Fibroblast of peridontal ligament (primary cell): ENCODE measurements around the gene CELF4.

Experiments used
- DNase-seq: peaks from one replicate; pipeline ENCODE4 v3.0.0-alpha.2; 2010; ENCODE audit errors: extremely low read depth

CELF4 gene

DNA sequence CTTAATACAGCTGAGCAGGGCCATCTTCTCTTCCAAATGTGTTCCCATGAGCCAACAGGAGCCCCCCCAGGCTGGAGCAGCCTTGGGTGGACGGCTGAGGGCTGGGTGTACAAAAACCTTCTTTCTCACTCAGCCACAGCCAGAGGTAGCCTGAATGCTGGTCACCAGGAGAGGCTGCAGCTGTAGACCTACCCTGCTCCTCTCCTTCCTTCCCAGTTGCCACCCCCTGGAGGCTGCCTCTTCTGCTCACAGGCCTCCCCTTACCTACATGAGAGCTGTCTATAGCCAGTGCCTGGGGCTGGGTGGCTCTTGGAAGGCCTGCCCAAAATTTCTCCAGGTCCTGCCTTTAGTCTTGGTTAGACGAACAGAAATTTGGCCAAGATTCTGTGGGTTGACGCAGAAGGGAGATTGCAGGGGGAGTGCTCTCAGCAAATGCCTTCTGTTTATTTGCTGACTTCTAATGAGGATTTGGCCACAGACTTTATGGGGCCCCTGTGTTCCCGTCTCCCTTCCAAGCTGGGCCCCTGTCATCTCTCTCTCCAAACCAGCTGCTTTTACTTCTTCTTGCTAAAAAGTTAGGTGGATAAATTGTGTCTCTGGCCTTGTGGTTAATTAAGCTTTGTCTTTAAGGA, 18.3 kb downstream of the CELF4 start:
- DNase-seq = no peak

DNA sequence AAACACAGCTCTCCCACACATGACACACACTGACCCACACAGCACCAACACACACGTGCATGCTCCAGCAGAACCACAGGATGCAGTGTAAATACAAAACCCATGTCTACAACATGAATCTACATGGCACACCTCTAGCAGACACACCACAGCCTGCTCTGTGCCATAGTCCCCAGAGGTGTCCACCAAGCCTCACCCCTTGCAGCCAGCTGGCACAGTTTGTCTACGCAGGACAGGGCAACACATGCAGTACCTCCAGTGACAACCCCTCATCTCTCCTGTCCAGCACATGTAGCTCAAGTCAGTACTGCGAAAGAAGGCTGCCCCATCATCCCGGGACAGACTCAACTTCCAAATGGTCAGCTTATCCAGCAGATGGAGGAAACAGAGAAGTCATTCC, 18.9 kb downstream of the CELF4 start:
- DNase-seq = no peak

DNA sequence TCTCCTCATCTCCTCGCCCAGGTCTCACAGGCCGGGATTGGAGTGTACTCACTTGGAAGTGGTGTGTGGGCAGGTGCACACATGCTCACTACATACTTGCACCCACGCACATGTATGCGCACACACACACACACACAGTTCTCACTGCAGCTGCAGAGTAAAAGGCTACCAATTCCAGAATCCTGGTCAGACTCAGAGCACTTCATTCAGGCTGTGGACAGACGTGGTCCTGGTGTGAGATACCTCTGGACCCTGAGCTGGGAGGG, 19.4 kb downstream of the CELF4 start:
- no peak for DNase-seq

GRCh38 chr18:37545461-37546271, 19.9 kb downstream of the CELF4 start:
- no peak for DNase-seq

- DNase-seq = no peak
These were observed 20.9 kb downstream of the CELF4 start for GRCh38 chr18:37544713-37545112.

DNA sequence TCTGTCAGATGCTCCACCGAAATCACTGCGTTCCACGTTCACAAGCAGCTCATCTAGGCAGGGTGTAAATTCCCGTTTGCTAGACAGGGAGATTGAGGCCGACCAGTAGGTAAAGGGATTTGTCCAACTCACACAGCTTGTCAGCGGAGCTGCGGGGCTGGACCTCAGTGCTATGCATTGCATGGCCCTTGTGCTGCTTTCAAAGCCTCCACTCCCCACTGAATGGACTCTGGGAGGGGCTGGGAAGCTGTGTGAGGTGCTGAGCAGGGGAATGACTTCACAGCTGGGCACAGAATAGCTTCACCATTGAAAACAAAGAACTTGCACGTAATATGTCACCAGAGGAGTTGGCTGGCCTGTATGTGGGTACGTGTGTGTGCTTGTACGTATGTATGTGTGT, 21.4 kb downstream of the CELF4 start:
- DNase-seq = no peak

DNA sequence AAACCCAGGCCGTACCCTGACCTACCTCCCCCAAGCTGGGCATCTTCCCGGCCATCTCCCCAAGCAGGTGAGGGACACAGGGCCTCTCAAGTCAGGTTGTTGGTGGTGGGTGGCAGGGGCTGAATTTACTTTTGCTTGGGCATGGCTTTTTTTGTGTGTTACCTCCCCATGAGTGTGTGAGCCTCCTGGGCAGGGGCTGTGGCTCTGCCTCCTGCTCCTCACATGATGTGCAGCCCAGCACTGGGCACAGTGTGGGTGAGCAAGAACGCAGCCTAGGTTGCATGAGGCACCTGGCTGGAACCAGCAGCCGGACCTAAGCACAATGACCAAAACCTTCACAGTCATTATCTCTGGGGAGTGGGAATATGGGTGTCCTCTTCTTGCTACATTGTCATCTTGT, 22.3 kb downstream of the CELF4 start:
- DNase-seq = no peak

DNA sequence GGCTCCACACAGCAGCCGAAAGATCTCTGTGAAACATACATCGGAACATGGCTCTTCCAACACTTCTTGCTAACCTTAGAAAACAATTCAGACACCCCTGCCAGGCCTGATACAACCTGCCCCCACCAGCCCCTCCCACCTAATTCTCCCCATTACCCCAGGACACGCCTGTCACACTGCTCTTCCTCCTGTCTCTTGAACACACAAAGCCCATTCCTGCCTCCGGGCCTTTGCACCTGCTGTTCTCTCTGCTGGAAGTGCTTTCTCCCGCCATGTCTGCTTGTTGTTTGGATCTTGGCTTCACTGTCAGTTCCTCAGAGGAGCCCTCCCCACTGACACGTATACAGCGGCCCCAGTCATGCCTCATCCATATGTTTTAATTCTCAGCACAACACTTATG, 24.1 kb downstream of the CELF4 start:
- DNase-seq = no peak

DNA sequence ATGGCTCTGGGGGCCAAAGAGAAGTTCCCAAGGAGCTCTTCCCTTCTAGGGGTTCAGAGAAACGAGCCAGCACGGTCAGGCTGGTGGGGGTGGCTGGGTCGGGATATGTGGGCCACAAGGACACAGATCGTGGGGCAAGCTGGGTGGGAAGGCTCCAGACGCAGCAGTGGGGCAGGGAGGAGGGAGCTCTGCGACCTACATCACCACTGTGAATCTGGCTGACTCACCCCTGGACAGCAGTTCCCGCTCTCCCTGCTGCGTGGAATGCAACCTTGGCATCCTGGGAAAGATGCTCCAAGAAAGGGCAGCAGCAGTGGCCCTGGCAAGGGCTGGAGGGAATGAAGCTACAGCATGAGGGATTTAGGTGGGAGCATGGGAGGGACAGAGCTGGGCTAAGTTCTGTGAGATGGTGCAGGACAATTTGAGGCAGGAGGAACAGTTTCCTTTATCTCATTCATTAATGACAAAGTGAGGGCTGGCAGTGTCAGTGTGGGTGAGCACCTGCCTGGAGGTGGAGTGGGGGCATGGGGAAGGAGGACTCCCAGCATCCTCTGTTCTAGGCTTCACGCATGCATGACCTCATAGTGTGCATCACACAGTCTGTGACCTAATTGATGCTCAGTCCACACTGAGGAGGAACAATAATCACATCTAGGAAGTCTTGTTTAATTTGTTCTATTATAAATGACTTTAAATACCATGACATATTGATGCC, 25.0 kb downstream of the CELF4 start:
- DNase-seq = no peak

DNA sequence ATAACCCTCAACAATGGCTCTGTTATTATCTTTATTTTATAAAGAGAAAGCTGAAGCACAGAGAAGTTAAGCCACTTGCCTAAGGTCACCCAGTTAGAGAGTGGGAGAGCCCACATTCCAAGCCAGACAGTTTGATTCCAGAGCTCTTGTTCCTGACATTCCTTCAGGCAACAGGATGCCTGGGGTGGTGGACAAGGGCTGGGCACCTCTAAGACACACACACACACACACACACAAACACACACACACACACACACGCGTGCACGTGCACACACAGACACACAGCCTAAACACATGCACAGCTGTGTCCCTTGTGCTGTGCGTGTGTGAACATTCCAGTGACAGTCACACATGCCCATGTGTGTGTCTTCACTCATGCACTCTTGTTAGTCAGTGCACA, 26.4 kb downstream of the CELF4 start:
- no peak for DNase-seq

DNA sequence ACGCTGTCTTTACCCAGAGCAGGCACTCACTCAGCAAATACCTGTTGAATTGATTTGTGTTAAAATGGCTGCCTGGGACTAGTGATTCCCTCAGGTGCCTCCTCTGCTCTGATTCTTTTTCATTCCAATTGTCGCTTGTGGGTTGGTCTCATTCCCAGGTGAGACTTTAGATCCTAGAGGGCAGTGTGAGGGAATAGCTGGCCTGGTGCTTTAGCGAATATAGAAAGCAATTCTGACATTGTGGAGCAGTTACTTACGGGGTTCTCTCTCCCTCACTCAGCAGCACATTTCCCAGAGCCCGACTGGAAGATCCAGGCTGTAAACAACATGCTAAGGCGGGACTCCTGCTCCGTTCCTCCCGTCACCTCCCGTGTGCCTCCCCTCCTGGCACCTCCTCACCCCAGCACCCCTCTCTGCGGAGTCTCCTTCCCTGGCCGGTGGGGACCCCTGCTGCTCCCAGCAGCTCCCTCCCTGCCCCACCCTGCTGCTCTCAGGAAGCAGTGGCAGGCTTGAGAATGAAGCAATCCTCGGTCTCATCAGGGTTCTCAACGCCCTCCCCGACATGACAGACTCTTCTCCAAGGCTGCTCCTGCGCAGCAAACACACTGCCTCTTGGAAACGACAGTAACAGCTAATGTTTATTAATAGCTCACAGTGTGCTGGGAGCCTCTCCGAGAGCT, 26.9 kb downstream of the CELF4 start:
- DNase-seq = no peak

DNA sequence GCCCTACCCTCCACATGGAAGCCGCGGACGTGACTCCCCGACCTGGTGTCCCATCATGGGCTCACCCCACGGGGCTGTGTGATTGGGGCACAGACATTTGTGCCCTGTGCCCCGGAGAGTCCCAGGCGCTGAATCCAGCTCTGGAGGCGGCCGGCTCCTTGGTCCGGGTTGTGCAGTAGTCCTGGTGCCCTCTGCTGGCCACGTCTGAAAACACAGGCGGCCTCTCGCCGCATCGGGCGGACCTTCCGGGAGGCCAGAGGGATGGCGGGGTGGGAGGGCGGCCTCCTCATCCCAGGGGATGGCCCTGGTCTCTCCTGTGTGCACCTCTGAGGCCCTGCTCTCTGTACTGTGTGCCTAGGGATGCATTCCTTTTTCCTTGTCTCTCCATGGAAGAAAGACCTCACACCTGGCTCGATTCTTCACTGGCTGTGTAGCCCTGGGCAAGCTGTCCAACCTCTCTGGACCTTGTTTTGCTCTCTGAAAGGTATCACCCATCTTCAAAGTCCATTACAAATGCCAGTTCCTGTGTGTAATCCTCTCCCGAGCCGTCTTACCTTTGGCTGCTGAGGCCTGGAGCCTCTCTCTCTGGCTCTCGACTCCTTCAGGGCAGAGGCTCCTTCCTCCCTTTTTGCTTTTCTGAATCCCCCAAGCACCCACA, 27.6 kb downstream of the CELF4 start:
- DNase-seq = peak; percentile 52

DNA sequence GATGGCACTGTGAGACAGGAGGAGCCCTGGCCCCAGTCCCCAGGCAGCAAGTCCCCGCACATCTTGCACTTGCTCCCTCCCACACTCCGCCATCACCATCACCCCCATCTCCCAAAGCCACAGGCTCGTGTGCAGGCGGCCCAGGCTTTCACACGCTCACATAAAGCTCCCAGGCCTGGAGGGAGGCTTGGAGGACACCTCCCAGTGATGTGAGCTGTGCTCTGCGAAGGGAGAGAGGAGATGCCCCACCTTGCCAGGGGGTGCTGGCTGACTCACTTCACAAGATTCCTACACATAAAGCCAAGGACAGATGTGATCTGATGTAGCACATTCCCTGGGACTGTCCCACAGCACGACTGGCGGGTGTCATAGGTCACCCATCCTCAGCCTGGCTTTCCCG, 28.9 kb downstream of the CELF4 start:
- DNase-seq = no peak

DNA sequence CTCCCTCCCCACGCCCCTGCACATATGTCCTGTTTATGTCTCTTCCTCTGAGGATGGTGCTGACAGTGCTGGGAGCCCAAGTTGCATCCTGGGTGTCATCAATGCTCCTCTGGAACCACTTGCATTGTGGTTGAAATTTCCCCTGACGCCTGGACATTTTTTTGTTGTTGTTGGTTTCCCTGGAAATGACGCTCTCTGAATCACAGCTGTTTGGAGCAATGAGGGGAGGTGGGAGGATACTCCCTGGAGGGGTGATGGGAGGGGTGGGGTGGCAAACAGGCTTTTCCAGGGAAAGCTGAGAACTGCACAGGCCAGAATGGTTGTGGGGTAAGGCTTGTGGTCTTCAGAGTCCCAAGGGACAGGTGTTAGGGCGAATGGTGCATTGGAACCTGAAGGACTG, 29.6 kb downstream of the CELF4 start:
- DNase-seq = peak; percentile 1

- no peak for DNase-seq
These were observed 31.0 kb downstream of the CELF4 start for GRCh38 chr18:37534627-37535026.

- DNase-seq = no peak
These were observed 31.7 kb downstream of the CELF4 start for GRCh38 chr18:37533647-37534584.

DNA sequence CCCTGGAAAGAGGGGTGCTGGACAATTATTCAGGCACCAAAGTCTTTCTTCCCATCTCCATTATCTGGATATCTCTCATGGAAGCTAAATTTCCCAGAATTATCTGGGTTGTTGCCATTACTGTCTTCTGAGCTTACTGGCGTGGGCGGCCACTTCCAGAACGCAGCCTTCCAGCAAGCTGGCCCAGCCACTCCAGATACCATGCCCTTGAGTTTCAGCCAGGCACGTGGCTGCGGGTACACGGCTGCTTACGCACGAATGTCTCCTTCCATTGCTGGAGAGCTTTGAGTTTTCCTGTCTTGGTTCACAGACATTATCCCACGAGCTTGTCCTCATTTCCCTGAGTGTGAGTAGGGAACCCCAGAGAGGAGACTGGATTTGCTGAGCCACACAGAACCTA, 32.7 kb downstream of the CELF4 start:
- DNase-seq = no peak

DNA sequence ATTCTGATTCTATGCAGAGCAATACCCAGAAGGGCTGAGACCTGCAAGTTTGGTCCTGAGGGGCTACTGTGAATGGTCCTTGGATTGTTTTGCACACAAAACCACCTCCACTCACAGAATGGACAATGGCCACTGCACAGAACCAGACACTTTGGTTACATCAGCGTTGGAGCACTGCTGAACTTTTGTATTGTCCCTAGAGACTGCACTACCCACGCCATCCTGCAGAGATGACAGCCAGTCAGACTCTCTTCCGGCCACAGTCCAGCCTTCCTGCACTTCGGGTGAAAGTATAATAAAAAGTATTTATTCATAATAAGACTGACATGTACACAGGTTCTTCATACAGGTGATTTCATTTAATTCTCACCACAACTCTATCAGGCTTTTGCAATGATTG, 35.7 kb downstream of the CELF4 start:
- DNase-seq = no peak

- DNase-seq = no peak
These were observed 36.3 kb downstream of the CELF4 start for GRCh38 chr18:37529296-37529695.

DNA sequence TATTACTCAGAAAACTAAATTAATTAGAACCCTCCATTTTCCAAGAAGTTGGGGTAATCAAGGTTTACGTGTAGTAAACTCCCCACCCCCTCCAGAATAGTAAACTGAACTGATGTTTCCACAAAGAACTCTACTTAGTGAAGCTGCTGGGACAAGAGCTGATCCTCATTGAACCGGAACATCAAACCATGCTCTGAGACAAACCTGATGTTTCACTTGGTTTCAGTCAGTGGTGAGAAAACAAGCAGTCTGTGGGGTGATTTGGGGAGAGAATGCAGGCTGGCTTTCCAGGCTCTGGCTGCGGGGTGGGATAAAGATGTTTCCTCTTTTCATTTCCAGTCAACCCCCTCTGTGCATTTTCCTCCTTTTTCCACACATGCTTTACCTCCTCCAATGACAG, 38.2 kb downstream of the CELF4 start:
- no peak for DNase-seq

- DNase-seq = no peak
These were observed 40.4 kb downstream of the CELF4 start for GRCh38 chr18:37525262-37525585.
